ENCODE results near the gene ACSL6. TPM values are rescaled to one million over a fixed set of nuclear protein-coding genes. Genes with fewer than 3 reads are reported as not detected.

The ACSL6 gene
- polyA plus RNA-seq, 2 of the 4 experiments (the other 2 are of a cell fraction), result 0.06 to 0.09 TPM

- Histone ChIP-seq H3K9me3 (no peaks in the 10 kb centered on the region), H3K27ac (no peak overlapping the region), H3K4me3 (peak overlapping the region; percentile 70; the same call in 1 of the 3 replicates), H3K4me1 (no peaks in the 10 kb centered on the region), H3K4me2 (peak overlapping the region; percentile 92; the same call in 2 of the 3 replicates)
- ATAC-seq, result no peak
- FAIRE-seq, result no peak
- CTCF ChIA-PET, result interaction anchor here (0.8 to 10.0 kb wide), 3 partner anchors 10 to 423 kb away, joined by 3 to 156 read pairs (median 5); no protein-coding TSS in a partner anchor
- 95% methylated on average over 7 of the region's 7 CpGs for WGBS (ENCODE audit: missing lambda C conversion rate)
- TF ChIP-seq, protein P1, sequence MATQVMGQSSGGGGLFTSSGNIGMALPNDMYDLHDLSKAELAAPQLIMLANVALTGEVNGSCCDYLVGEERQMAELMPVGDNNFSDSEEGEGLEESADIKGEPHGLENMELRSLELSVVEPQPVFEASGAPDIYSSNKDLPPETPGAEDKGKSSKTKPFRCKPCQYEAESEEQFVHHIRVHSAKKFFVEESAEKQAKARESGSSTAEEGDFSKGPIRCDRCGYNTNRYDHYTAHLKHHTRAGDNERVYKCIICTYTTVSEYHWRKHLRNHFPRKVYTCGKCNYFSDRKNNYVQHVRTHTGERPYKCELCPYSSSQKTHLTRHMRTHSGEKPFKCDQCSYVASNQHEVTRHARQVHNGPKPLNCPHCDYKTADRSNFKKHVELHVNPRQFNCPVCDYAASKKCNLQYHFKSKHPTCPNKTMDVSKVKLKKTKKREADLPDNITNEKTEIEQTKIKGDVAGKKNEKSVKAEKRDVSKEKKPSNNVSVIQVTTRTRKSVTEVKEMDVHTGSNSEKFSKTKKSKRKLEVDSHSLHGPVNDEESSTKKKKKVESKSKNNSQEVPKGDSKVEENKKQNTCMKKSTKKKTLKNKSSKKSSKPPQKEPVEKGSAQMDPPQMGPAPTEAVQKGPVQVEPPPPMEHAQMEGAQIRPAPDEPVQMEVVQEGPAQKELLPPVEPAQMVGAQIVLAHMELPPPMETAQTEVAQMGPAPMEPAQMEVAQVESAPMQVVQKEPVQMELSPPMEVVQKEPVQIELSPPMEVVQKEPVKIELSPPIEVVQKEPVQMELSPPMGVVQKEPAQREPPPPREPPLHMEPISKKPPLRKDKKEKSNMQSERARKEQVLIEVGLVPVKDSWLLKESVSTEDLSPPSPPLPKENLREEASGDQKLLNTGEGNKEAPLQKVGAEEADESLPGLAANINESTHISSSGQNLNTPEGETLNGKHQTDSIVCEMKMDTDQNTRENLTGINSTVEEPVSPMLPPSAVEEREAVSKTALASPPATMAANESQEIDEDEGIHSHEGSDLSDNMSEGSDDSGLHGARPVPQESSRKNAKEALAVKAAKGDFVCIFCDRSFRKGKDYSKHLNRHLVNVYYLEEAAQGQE (IDR thresholded peaks at IDR 0.05), result peak; percentile 86
- TF ChIP-seq EHMT2 (IDR thresholded peaks at IDR 0.05; ENCODE audit: low read depth), result 0 out of 2 replicates have a peak, but pooled peaks have one; percentile 59
- TF ChIP-seq, protein P2, sequence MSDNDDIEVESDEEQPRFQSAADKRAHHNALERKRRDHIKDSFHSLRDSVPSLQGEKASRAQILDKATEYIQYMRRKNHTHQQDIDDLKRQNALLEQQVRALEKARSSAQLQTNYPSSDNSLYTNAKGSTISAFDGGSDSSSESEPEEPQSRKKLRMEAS (IDR thresholded peaks at IDR 0.05), result no peak
- no peak for DNase-seq (ENCODE audit: low read depth in 1 of 2, low spot score in 1 of 2)
- POLR2A ChIA-PET, result no interaction called here
Measured at GRCh38 chr5:132012371-132013005, 1.0 kb upstream of the ACSL6 start.

DNA sequence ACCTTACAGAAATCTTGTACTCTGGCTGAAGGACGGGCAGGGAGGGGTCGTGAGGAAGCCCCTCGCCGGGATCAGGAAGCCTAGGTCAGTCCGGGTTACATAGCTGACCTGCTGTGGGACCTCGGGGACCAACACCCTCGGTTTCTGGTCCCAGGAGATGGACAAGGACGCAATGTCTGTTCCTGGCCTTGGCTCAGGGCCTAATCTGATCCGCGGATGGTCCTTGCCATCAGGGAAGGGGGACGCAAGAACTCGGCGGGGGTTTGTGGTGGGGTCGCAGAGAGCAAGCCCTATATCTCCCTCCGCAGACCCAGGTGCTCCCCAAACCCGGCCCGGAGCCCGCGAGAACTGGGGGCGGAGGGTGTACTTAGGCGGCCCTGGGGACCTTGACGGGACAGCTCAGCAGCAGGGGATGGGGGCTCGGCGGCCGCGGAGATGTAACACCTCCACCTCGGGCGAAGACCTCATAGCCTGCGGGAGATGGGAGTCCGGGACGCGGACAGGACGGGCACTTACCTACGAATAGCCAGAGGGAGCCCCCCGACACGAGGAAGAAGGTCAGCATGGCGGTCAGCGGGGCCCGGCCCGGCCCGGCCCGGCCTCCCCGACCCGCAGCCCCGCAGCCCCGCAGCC lies 353 bp downstream of the ACSL6 start:
- H3K9me3 ChIP-seq, result no peaks in the 10 kb centered on the region
- H3K4me2 ChIP-seq, result peak overlapping the region; percentile 92
- TF ChIP-seq RAD21 (conservative IDR thresholded peaks at IDR 0.05 in 1 of 2, IDR thresholded peaks at IDR 0.05 in 1 of 2) (no peak), BHLHE40 (IDR thresholded peaks at IDR 0.05; ENCODE audit: low read depth, low read length) (no peak), EP300 (IDR thresholded peaks at IDR 0.05) (no peak), HOXB13 (CRISPR knock-in tag; IDR thresholded peaks at IDR 0.05; ENCODE audit: low read depth) (no peak), ZC3H11A (IDR thresholded peaks at IDR 0.05) (no peak), CHD2 (IDR thresholded peaks at IDR 0.05; ENCODE audit: low read length, partially characterized antibody) (no peak), PBX3 (IDR thresholded peaks at IDR 0.05) (no peak), MAFK (IDR thresholded peaks at IDR 0.05; ENCODE audit: partially characterized antibody) (no peak), NR3C1 (IDR thresholded peaks at IDR 0.05) (no peak)
- H3K4me1 ChIP-seq, result no peaks in the 10 kb centered on the region
- ChIA-PET CTCF (interaction anchor here (2.1 to 10.0 kb wide), 3 partner anchors 14 to 421 kb away, joined by 5 to 156 read pairs (median 35); no protein-coding TSS in a partner anchor), POLR2A (no interaction called here)
- DNase-seq (ENCODE audit: low read depth in 1 of 2, low spot score in 1 of 2), result no peak
- H3K27ac ChIP-seq, result peak overlapping the region; percentile 27 to 82; a peak in 4 of 6 replicates
- 52% methylated on average over 35 of the region's 46 CpGs for WGBS (ENCODE audit: missing lambda C conversion rate)
- no peak for ATAC-seq
- no peak for FAIRE-seq
- peak overlapping the region; percentile 70 for H3K4me3 ChIP-seq

- Histone ChIP-seq H3K4me2 (no peak overlapping the region; the same call in 2 of the 3 replicates), H3K9me3 (no peaks in the 10 kb centered on the region), H3K27ac (no peak overlapping the region), H3K4me1 (no peaks in the 10 kb centered on the region), H3K4me3 (no peak overlapping the region)
- ATAC-seq (no peak), DNase-seq (ENCODE audit: low read depth in 1 of 2, low spot score in 1 of 2) (no peak), FAIRE-seq (no peak)
- ChIA-PET CTCF (interaction anchor here (1.0 to 10.0 kb wide), 6 partner anchors 11 to 588 kb away, joined by 3 to 156 read pairs (median 26); no protein-coding TSS in a partner anchor), POLR2A (no interaction called here)
- WGBS (ENCODE audit: missing lambda C conversion rate), result 88% methylated on average over 6 of the region's 6 CpGs
- TF ChIP-seq TFCP2L1 (CRISPR knock-in tag; IDR thresholded peaks at IDR 0.05) (no peak), GATA3 (IDR thresholded peaks at IDR 0.05; ENCODE audit: borderline replicate concordance) (no peak), HEYL (CRISPR knock-in tag; IDR thresholded peaks at IDR 0.05) (no peak), HMGXB4 (CRISPR knock-in tag; IDR thresholded peaks at IDR 0.05; ENCODE audit: borderline replicate concordance) (no peak), MYC (IDR thresholded peaks at IDR 0.05; ENCODE audit: borderline replicate concordance, low read length) (no peak), CBX8 (IDR thresholded peaks at IDR 0.05) (no peak), CBX2 (IDR thresholded peaks at IDR 0.05; ENCODE audit: borderline replicate concordance, low read depth) (no peak), FOSL2 (IDR thresholded peaks at IDR 0.05) (no peak), FOSL2 (CRISPR knock-in tag; IDR thresholded peaks at IDR 0.05) (no peak)
- TF ChIP-seq, protein P1 (IDR thresholded peaks at IDR 0.05), result no peak
Measured at GRCh38 chr5:132010645-132010988, 841 bp downstream of the ACSL6 start.
